ENCODE results near the gene GID4.

The GID4 gene

GRCh38 chr17:18102640-18103039, 63.4 kb downstream of the GID4 start:
- DNase-seq (ENCODE audit: low read depth in 2 of 2): no peak

- DNase-seq (ENCODE audit: low read depth in 2 of 2): no peak
These were observed 65.8 kb downstream of the GID4 start for GRCh38 chr17:18105027-18105426.

GRCh38 chr17:18105595-18105994, 66.4 kb downstream of the GID4 start:
- DNase-seq (ENCODE audit: low read depth in 2 of 2): no peak

- DNase-seq (ENCODE audit: low read depth in 2 of 2): no peak
These were observed 67.0 kb downstream of the GID4 start for GRCh38 chr17:18106211-18106610.

GRCh38 chr17:18107061-18107790, 68.0 kb downstream of the GID4 start:
- no peak for DNase-seq (ENCODE audit: low read depth in 2 of 2)

- no peak for DNase-seq (ENCODE audit: low read depth in 2 of 2)
These were observed 68.8 kb downstream of the GID4 start for GRCh38 chr17:18107971-18108370.

- DNase-seq (ENCODE audit: low read depth in 2 of 2): no peak
These were observed 69.4 kb downstream of the GID4 start, which contains the start of gene MYO15A for GRCh38 chr17:18108401-18109312. Gene MYO15A (plus strand): TSS chr17:18108756. CDS start chr17:18118801, 10,045 bp downstream.

GRCh38 chr17:18109935-18110485, 70.8 kb downstream of the GID4 start:
- no peak for DNase-seq (ENCODE audit: low read depth in 2 of 2)

GRCh38 chr17:18110636-18111145, 71.5 kb downstream of the GID4 start:
- no peak for DNase-seq (ENCODE audit: low read depth in 2 of 2)

GRCh38 chr17:18111330-18111971, 72.2 kb downstream of the GID4 start:
- DNase-seq (ENCODE audit: low read depth in 2 of 2): no peak

- no peak for DNase-seq (ENCODE audit: low read depth in 2 of 2)
These were observed 76.3 kb downstream of the GID4 start for GRCh38 chr17:18115517-18115916.

GRCh38 chr17:18116078-18116477, 76.9 kb downstream of the GID4 start:
- no peak for DNase-seq (ENCODE audit: low read depth in 2 of 2)

GRCh38 chr17:18117533-18117932, 78.3 kb downstream of the GID4 start:
- DNase-seq (ENCODE audit: low read depth in 2 of 2): no peak
